GF-D8 (cell line): Measurements from ENCODE around the gene STRN3.
A peak's percentile ranks its signal among the peaks of the same experiment; 100 is the strongest.
"Not testable (repeated sequence)": the region's sequence is repeated elsewhere in the genome, so short reads cannot be mapped to it uniquely, and the experiment has no call there.

ENCODE experiments used
- DNase-seq: peaks from one replicate; lab custom pipeline; 2025; lab: John Stamatoyannopoulos, UW

The STRN3 gene, protein sequence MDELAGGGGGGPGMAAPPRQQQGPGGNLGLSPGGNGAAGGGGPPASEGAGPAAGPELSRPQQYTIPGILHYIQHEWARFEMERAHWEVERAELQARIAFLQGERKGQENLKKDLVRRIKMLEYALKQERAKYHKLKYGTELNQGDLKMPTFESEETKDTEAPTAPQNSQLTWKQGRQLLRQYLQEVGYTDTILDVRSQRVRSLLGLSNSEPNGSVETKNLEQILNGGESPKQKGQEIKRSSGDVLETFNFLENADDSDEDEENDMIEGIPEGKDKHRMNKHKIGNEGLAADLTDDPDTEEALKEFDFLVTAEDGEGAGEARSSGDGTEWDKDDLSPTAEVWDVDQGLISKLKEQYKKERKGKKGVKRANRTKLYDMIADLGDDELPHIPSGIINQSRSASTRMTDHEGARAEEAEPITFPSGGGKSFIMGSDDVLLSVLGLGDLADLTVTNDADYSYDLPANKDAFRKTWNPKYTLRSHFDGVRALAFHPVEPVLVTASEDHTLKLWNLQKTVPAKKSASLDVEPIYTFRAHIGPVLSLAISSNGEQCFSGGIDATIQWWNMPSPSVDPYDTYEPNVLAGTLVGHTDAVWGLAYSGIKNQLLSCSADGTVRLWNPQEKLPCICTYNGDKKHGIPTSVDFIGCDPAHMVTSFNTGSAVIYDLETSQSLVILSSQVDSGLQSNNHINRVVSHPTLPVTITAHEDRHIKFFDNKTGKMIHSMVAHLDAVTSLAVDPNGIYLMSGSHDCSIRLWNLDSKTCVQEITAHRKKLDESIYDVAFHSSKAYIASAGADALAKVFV

DNA sequence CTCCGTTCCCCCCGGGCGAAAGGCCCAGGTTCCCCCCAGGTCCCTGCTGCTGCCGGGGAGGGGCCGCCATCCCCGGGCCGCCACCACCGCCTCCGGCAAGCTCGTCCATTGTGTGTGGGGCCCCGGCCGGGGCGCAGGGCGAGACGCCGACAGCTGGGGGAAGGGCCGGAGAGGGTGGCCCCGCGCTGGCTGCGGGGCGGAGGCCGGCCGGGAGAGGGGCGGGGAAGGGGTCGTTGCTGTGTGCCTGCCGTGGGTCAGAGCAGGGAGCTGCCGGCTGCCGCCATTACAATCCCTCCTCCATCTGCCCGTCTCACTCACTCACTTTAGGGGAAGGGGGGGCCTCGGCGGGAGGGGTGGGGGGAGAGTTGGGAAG lies at the start of gene STRN3:
Gene STRN3, minus strand, starts transcription at position 303 of the 373 bp plus-strand sequence. Its CDS starts 194 bp downstream, at position 109.
- DNase-seq = no peak

DNA sequence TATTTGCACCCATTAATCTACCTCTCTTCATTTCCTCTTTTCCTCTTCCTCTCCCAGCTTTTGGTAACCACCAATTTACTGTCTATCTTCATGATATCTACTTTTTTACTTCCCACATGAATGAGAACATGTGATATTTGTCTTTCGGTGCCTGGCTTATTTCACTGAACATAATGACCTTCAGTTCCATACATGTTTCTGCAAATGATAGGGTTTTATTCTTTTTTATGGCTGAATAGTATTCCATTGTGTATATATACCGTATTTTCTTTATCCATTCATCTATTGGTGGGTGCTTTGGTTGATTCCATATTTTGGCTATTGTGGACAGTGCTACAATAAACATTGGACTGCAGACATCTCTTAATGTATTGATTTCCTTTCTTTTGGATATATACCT lies 49.0 kb upstream of the STRN3 start:
- DNase-seq = no peak

DNA sequence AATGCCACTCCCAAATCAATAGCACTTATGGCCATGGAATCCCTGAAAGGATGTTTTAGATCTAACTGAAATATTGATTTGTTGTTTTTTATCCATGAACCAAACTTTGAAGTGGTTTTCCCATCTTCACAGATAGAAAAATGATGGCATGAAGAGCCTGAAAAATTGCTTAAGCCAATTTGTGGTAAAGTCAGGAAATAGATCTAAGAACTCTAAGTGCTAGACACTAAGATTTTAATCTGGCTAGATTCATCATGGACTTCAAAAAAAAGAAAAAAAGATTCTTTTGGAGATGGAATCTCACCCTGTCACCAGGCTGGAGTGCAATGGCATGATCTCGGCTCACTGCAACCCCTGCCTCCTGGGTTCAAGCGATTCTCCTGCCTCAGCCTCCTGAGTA lies 45.0 kb upstream of the STRN3 start:
- no peak for DNase-seq

DNA sequence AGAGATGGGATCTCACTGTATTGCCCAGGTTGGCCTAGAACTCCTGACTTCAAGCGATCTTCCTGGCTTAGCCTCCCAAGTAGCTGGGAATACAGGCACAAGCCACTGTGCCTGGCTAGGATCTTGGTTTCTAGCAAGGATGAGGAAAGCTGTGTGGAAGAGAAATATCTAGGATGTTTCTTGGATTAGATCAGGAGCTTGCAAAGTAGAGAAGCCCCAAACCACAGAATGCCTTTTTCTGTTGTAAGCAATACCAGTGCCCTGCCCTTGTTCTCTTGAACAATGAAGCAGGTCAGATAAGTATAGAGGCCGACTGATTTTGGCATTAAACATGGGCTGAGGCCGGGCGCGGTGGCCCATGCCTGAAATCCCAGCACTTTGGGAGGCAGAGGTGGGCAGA lies 44.3 kb upstream of the STRN3 start:
- DNase-seq = no peak

DNA sequence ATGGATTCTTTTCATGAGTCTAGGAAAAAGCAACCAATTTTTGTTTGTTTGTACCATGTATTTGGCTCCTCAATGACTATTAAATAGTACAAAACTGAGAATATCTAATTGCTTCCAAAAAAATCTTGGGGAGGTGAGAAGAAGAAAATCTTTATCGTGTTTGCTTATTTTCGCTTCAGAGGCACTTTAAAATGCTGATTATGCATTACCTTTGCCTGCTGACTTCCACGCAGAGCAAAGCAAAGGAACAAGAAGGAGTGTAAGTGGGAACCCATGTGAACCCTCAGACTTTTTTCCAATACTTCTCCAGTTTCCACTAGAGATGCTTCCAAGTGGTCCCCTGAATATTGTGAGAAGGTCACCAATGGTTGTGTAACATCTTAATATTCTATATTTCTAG lies 43.2 kb upstream of the STRN3 start:
- no peak for DNase-seq

DNA sequence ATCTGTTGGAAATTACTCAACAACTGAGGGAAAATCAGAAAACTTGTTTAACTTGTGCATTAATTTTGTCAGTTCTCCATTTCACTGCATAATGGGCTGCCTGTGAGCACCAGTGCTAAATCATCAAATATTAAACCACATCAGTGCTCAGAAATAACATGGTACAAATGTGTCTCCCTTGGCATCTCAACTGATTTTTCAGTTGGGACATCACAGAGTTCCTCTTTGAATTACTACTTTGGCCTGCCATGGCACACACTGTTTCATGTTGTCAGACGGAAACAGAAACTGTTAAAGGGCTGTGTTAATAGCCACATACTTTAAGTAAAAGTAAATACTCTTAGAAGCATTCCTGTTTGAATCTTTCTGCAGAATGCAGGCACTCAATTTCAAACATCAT lies 42.1 kb upstream of the STRN3 start:
- peak; percentile 36 for DNase-seq

DNA sequence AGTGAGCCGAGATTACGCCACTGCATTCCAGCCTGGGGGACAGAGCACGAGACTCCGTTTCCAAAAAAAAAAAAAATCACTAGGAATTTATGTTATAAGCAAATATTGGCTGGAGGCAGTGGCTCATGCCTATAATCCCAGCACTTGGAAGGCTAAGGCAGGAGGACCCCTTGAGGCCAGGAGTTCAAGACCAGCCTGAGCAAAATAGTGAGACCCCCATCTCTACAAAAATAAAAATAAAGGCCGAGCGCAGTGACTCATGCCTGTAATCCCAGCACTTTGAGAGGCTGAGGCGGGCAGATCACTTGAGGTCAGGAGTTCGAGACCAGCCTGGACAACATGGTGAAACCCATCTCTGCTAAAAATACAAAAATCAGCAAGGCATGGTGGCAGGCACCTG lies 36.7 kb upstream of the STRN3 start:
- DNase-seq = not testable (repeated sequence)

DNA sequence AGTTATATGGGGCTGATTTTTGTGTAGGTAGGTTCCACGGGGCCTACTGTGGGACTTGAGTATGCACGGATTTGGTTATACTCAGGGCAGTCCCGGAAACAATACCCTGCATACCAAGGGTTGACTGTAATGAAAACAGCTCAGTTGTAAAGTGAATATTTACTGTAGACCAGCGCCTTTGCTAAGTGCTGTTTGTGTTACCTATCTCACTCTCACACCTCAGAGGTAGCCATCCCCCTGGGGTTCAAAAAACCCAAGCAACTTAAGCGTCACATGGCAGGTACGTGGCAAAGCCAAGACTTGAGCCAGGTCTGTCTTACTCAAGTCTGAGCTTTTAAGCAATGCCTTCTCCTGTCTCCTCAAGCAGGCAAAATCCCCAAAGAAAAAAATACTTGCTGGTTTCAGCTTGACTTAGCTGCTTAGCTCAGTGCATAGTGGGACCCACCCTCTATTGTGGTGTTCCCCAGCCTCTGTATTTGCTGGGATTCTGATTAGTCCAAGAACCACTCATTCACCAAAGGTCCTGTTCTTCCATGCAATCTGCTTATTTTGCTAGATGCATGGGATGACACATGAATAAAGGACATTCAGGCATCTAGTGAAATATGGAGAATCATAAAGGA lies 34.2 kb upstream of the STRN3 start:
- DNase-seq = no peak

DNA sequence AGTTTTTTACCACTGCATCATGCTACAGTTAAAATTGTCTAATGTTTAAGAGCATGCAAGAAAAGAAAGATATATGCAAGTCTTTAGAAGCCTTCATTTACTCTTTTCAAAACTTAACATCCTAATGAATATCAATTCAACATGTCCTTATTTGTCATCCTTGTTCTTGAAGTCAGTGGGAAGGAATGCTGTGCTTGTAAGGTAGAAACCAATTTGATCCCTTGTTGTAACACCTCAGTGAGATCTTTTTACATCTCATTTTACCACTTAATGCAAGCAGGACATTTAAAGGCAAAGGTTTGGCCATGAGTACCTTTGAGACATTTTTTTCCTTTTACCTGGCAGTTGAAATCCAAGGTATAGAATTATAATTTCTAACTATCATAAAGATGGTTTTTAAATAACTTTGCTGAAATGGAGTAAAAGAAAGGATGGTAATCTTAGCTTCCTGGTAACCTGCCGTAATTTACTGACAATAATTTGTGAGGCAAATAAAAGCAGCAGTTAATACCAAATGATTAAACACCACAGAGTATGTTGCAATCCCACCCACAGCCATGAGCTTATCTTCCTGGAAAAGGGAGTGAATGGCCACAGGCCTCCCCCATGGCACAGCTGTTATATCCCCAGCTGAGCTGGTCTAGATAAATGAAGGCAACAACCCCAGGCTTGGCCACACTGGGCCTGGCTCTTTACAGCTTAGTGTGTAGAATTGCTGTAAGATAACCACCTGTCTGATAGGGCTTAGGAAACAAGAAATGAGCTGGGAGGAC lies 33.2 kb upstream of the STRN3 start:
- DNase-seq = peak; percentile 96

DNA sequence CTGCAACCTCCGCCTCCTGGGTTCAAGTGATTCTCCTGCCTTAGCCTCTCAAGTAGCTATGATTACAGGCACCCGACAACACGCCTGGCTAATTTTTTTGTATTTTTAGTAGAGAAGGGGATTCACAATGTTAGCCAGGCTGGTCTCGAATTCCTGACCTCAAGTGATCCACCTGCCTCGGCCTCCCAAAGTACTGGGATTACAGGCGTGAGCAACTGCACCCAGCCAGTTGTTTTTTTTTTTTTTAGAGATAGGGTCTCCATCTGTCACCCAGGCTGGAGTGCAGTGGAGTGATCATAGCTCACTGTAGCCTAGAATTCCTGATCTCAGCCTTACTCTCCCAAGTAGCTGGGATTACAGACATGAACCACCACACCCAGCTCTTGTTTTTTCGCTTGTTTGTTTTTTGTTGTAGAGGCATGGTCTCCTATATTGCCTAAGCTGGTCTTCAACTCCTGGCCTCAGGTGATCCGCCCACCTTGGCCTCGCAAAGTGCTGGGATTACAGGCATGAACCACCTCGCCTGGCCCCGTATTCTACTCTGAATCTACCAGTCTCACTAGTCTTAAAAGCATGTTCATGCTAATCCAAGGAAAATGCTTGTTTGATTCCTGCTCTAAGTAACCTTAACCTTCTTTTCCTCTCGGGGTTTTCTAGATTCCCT lies 31.7 kb upstream of the STRN3 start:
- no peak for DNase-seq

DNA sequence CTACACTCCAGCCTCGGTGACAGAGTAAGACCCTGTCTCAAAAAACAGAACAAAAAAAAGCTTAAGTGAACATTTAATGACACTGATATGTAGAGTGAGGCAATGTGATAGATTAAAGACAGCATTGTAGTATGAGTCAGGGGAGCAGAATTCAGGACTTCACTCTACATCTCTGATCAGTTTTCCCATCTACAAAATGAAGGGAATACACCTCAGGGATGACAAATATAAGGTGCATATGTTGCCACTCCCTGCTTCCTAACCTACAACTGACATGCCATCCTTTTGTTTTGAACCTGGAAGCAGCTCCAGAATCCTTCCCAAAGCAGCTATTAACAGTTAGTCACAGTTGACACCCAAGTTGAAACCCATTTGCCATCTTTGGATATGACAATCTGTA lies 30.9 kb upstream of the STRN3 start:
- DNase-seq = no peak

DNA sequence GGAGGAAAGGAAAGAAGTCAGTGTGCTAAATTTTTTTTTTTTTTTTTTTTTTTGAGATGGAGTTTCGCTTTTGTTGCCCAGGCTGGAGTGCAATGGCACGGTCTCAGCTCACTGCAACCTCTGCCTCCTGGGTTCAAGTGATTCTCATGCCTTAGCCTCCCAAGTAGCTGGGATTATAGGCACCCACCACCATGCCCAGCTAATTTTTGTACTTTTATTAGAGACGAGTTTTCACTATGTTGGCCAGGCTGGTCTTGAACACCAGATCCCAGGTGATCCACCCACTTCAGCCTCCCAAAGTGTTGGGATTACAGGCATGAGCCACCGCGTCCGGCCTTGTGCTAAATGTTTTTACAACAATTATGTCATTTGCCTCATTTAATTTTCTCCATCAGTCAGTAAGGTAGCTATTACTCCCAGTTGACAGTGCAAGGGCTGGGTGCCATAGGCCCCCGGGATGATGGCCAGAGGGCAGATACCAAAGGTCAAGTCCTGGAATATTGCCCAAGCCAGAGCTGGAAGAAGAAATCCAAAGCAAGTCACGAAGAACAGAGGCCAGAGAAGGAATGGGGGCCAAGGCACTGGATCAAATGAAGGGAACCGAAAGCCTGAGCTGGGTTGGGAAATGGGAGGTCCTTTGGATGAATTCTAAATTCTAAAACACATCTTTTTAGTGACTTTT lies 26.9 kb upstream of the STRN3 start:
- DNase-seq = not testable (repeated sequence)

DNA sequence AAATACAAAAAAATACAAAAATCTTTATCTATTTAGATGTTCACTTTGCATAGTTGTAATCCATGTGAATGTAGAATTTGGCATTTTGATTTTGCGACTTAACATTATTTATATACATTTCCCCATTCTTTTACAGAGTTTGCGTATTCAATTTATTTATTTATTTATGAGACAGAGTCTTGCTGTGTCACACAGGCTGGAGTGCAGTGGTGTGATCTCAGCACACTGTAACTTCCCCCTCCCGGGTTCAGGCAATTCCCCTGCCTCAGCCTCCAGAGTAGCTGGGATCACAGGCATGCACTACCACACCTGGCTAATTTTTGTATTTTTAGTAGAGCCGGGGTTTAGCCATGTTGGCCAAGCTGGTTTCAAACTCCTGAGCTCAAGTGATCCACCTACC lies 25.3 kb upstream of the STRN3 start:
- DNase-seq = no peak

DNA sequence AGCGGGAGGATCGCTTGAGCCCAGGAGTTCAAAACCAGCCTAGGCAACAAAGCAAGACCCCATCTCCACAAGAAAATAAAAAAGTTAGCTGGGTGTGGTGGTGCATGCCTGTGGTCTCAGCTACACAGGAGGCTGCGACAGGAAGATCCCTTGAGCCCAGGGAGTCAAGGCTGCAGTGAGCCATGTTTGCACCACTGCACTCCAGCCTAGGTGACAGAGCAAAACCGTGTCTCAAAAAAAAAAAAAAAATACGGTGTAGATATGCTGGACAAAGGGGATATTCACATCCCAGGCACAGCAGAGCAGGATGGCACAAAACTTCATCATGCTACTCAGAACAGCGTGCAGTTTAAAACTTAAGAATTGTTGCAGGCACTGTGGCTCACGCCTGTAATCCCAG lies 24.8 kb upstream of the STRN3 start:
- no peak for DNase-seq

DNA sequence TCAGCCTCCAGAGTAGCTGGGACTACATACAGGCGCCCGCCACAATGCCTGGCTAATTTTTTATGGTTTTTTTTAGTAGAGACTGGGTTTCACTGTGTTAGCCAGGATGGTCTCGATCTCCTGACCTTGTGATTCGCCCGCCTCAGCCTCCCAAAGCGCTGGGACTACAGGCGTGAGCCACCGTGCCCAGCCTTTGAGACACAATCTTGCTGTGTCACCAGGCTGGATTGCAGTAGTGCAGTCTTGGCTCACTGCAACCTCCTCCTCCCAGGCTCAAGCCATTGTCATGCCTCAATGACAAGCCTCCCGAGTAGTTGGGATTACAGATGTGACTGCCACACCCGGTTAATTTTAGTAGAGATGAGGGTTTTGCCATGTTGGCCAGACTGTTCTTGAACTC lies 21.3 kb upstream of the STRN3 start:
- DNase-seq = no peak

DNA sequence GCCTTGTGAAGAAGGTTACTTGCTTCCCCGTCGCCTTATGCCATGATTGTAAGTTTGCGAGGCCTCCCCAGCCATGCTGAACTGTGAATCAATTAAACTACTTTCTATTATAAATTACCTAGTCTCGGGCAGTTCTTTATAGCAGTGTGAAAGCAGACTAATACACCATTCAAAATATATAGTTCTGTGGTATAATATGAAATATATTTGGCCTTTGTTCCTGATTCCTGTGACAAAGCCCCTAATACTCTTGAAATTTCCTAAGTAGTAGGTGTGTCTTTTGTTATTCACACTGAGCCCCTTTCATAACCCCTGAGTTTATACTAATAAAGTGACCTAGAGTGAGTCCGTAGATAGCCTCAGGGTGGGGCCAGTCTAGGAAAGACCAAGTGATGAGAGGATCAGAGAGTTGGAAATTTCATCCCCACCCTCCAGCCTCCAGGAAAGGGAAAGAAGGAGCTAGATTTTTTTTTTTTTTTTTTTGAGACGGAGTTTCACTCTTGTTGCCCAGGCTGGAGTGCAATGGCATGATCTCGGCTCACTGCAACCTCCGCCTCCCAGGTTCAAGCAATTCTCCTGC lies 19.4 kb upstream of the STRN3 start:
- no peak for DNase-seq

DNA sequence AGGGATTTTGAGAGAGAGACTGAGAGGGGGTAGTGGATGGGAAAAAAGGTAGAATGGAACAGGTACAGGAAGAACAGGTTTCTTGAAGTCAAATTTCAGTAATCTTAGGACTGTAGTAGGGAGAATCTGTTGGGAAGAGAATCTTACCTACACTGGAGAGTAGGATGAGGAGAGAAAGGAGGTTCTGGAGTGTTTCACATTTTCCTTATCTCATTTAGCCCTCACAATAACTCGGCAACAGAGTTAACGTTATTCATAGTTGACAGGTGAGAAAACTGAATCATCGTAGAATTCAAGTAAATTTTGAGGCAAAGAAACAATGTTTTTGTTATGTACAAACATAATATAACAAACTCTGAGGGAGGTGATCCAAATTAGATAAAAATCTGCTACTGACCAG lies 17.2 kb upstream of the STRN3 start:
- no peak for DNase-seq

DNA sequence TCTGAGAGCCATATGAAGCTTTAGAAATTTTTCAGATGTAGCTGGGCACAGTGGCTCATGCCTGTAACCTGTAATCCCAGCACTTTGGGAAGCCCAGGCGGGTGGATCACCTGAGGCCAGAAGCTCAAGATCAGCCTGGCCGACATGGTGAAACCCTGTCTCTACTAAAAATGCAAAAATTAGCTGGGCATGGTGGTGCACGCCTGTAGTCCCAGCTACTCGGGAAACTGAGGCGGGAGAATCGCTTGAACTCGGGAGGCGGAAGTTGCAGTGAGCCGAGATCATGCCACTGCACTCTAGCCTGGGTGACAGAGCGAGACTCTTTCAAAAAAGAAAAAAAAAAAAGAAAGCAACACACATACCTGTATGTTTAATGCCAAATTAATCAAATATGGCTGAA lies 16.7 kb upstream of the STRN3 start:
- DNase-seq = not testable (repeated sequence)

DNA sequence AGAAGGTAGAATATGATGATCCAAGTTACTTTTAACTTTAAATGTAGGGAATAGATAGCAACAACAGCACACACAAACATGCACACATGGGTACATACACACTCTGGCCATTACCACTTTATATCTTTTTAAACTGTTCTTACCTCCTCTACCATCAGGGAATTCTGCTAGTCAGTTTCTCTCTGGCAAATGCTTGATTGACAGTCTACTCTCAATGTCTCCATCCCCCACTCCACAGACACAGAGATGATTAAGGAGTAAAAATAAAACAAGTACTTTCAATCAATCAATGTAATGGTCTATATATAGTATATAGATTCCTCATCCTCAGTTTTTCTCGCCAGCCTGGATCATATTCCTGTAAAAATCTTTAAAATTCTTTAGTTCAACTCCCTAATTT lies 16.1 kb upstream of the STRN3 start:
- DNase-seq = no peak

DNA sequence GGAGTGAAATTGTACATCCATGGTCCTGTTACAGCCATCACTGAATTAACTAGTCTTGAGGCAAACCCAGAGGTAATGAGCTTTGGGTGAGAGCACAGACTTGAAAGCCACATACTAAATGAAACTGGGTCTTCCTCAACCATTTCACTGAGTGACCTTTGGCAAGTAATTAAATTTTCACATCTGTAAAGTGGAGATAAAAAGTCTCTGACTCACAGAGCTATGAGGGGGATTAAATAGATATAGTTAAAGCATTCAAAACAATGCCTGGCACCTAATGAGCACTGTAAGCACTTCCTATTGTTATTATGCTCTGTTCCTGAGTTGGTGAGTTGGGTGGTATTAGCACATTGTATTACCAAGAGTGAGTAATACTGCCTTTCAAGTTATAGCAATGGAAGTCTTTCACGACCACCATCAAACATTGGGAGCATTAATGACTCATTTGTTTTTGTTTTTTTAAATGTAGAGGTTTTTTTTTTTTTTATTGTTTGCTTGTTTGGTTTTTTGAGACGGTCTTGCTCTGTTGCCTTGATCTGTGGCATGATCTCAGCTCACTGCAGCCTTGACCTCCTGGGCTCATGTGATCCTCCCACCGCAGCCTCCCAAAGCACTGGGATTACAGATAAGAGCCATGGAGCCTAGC lies 12.5 kb upstream of the STRN3 start:
- DNase-seq = no peak
